GM12878 (cell line): ENCODE data around the gene DUS2. TPM values are rescaled to one million over a fixed set of nuclear protein-coding genes. Genes with fewer than 3 reads are reported as not detected.
A peak's percentile ranks its signal among the peaks of the same experiment; 100 is the strongest.

Source experiments
- ATAC-seq: fragments of 200-7000 bp; cut with Tn5 transposase; 3 replicates; pipeline ENCODE4 v1.9.1; 2020; ENCODE audit warnings: mild to moderate bottlenecking, moderate library complexity
- BruUV-seq: library from RNA; stranded (reverse); fragments of 400-500 nt; replicated peaks from 2 replicates; lab custom pipeline; 2021; lab: Mats Ljungman, UMichigan
- CTCF ChIA-PET: fragments of 300-600 bp; sonication (Branson Sonifier 250); formaldehyde crosslinking; extraction: SDS; loops from one replicate; lab custom pipeline; 2021; ENCODE audit warnings: inconsistent platforms; lab: Yijun Ruan, JAX
- POLR2A ChIA-PET: fragments of 350-600 bp; formaldehyde crosslinking; extraction: SDS; loops from one replicate; lab custom pipeline; 2021; ENCODE audit warnings: inconsistent platforms; lab: Charles Lee
- RAD21 ChIA-PET: fragments of 300-600 bp; sonication (Branson Sonifier 250); formaldehyde crosslinking; loops from one replicate; lab custom pipeline; 2023; ENCODE audit warnings: antibody characterized with exemption; ENCODE audit not compliant: unreplicated experiment; lab: Charles Lee
- SMC1A ChIA-PET: fragments of 300-600 bp; sonication (Branson Sonifier 250); formaldehyde crosslinking; loops from one replicate; lab custom pipeline; 2023; ENCODE audit not compliant: unreplicated experiment, uncharacterized antibody; lab: Charles Lee
- DNase-seq: peaks from one replicate; pipeline ENCODE4 v3.0.0-alpha.2; 2011; ENCODE audit warnings: low read depth, low spot score
- FAIRE-seq: peaks from 3 replicates; lab custom pipeline; 2011; peaks lifted over from hg19 to GRCh38; lab: Jason Lieb, UNC
- H2AFZ ChIP-seq: 2 replicates; pipeline ENCODE4 v1.6.0; 2011; ENCODE audit warnings: low read depth, low read length, control low read depth; ENCODE audit not compliant: control insufficient read depth
- H3K27ac ChIP-seq: 2 replicates; pipeline ENCODE4 v1.5.1; 2011; ENCODE audit warnings: control low read depth; ENCODE audit not compliant: control insufficient read depth, insufficient read depth
- H3K27me3 ChIP-seq, 2 experiments: replicated peaks in 1 of 2; 2 replicates each; pipeline versions ENCODE4 v1.6.0 to v1.6.1; 2011; ENCODE audit warnings: low read length in 1 of 2; ENCODE audit not compliant: control insufficient read depth in 2 of 2, insufficient read depth in 2 of 2
- H3K36me3 ChIP-seq, 2 experiments: 2 replicates each; pipeline ENCODE4 v1.5.1; 2011; ENCODE audit warnings: low read length in 1 of 2; ENCODE audit not compliant: control insufficient read depth in 2 of 2, insufficient read depth in 2 of 2
- H3K4me1 ChIP-seq: 2 replicates; pipeline ENCODE4 v1.6.1; 2011; ENCODE audit warnings: mild to moderate bottlenecking, low read length, moderate library complexity, mixed read lengths; ENCODE audit not compliant: control insufficient read depth, insufficient read depth
- H3K4me2 ChIP-seq: 2 replicates; pipeline ENCODE4 v1.6.0; 2011; ENCODE audit warnings: control low read depth; ENCODE audit not compliant: control insufficient read depth, insufficient read depth
- H3K4me3 ChIP-seq: fragments of 200-600 bp; sonication (generic); 2 replicates; pipeline ENCODE4 v1.5.1; 2016
- H3K79me2 ChIP-seq: 2 replicates; pipeline ENCODE4 v1.6.0; 2011; ENCODE audit warnings: low read length; ENCODE audit not compliant: control insufficient read depth, insufficient read depth
- H3K9ac ChIP-seq: 2 replicates; pipeline ENCODE4 v1.8.0; 2011; ENCODE audit warnings: low read length, control low read depth, mixed read lengths; ENCODE audit not compliant: control insufficient read depth, insufficient read depth
- H3K9me3 ChIP-seq: replicated peaks from 3 replicates; pipeline ENCODE4 v1.5.1; 2011; ENCODE audit warnings: mild to moderate bottlenecking, low read length; ENCODE audit not compliant: control insufficient read depth, insufficient read depth
- H4K20me1 ChIP-seq: 2 replicates; pipeline ENCODE4 v1.6.0; 2011; ENCODE audit not compliant: control insufficient read depth, insufficient read depth
- BCLAF1 ChIP-seq: fragments of 450-650 bp; IDR thresholded peaks from 2 replicates; pipeline ENCODE4 v1.6.1; 2017; ENCODE audit warnings: antibody characterized with exemption, mild to moderate bottlenecking, moderate library complexity
- CHD4 ChIP-seq: fragments of 200-600 bp; sonication (generic); IDR thresholded peaks from 2 replicates; pipeline ENCODE4 v1.6.1; 2016; ENCODE audit warnings: mild to moderate bottlenecking
- IKZF1 ChIP-seq: fragments of 450-650 bp; conservative IDR thresholded peaks from 2 replicates; pipeline ENCODE4 v1.6.1; 2017; ENCODE audit warnings: antibody characterized with exemption, mild to moderate bottlenecking
- IKZF2 ChIP-seq, 2 experiments: fragments of 450-650 bp; IDR thresholded peaks; 2 replicates each; pipeline ENCODE4 v1.6.1; 2017; ENCODE audit warnings: mild to moderate bottlenecking in 2 of 2, moderate library complexity in 2 of 2
- SRF ChIP-seq, 2 experiments: IDR thresholded peaks; 2 replicates each; pipeline ENCODE4 v1.6.1; 2011; ENCODE audit warnings: low read depth in 2 of 2, low read length in 2 of 2, mild to moderate bottlenecking in 1 of 2, moderate library complexity in 1 of 2
- WGBS: methylation state at CpG from one replicate; pipeline ENCODE4 v1.1.6; 2016; ENCODE audit warnings: low lambda C conversion rate; ENCODE audit not compliant: insufficient replicate concordance, insufficient coverage; ENCODE audit errors: missing lambda C conversion rate; 5-methylcytosine and 5-hydroxymethylcytosine counted together
- in situ Hi-C: fragments of 300-500 bp; cut with MboI; formaldehyde crosslinking; loops from 9 replicates; pipeline ENCODE4 v1.14.3; 2018; ENCODE audit warnings: mixed read lengths
- intact Hi-C: fragments of 100-400 bp; cut with micrococcal nuclease; formaldehyde crosslinking; loops from one replicate; pipeline ENCODE4 v1.14.2; 2022; ENCODE audit not compliant: unreplicated experiment
- polyA plus RNA-seq, 11 experiments: library from polyadenylated mRNA; depleted of rRNA in 4 of 11; unstranded in 6 of 11; stranded (reverse) in 5 of 11; fragments of >200 nt; fragmentation: Nextera tagmentation in 4 of 11; fragmentation: Illumina TruSeq in 1 of 11; extraction: Ambion mirVana in 4 of 11; extraction: Trizol in 1 of 11; gene quantifications; 1 replicate in 1 of 11; 2 replicates in 10 of 11; pipeline versions ENCODE4 v1.2.1 to v1.2.3, GENCODE V29; 2011 to 2016; ENCODE audit warnings: inconsistent platforms in 2 of 11, missing spikeins in 2 of 11, low read depth in 1 of 11
- total RNA-seq, 4 experiments: library from RNA; depleted of rRNA in 3 of 4; stranded (reverse); fragments of >200 nt in 3 of 4; fragmentation: Illumina TruSeq in 1 of 4; extraction: Trizol in 1 of 4; gene quantifications; 2 replicates each; pipeline versions ENCODE4 v1.2.1 to v1.2.3, GENCODE V29; 2013 to 2021

The DUS2 gene
- total and polyA plus RNA-seq, 10 of the 15 experiments (the other 5 are each of a cell fraction or from before 2014, with no cell fraction given) = 4.8 to 32.3 (median 25.5) TPM

GRCh38 chr16:68037841-68038597 is 14.9 kb downstream of the DUS2 start:
- SMC1A ChIA-PET = interaction anchor here (1.1 to 1.8 kb wide), 4 partner anchors 10 to 68 kb away, joined by 3 to 9 read pairs (median 4); partner anchors contain the start of gene DUS2
- RAD21 ChIA-PET = interaction anchor here (0.7 to 1.0 kb wide), 5 partner anchors 28 to 102 kb away, joined by 3 to 4 read pairs (median 3); partner anchors contain the start of gene PSMB10
- peaks cover 0 to 1% of the 10 kb centered on the region in 2 experiments; a peak in 3 of 4 replicates for H3K36me3 ChIP-seq
- POLR2A ChIA-PET = interaction anchor here (0.6 to 0.7 kb wide), 3 partner anchors 37 to 527 kb away, joined by 3 to 4 read pairs (median 3); no protein-coding TSS in a partner anchor
- DNase-seq (peak; percentile 21), FAIRE-seq (no peak), ATAC-seq (peak; percentile 62)
- peak overlapping the region; percentile 93 for H3K4me2 ChIP-seq
- 0 out of 2 replicates have a peak, but pooled peaks have one; percentile 68 for TF ChIP-seq CHD4
- TF ChIP-seq BCLAF1 = no peak
- TF ChIP-seq IKZF2 (IDR thresholded peaks at IDR 0.05) = 0 out of 4 replicates have a peak, but pooled peaks of 1 of the 2 experiments have one; percentile 14
- TF ChIP-seq IKZF1 = no peak
- 0 out of 4 replicates have a peak, but pooled peaks of 1 of the 2 experiments have one; percentile 12 for TF ChIP-seq SRF (IDR thresholded peaks at IDR 0.05; ENCODE audit: low read depth in 2 of 2, low read length in 2 of 2)
- peaks cover 17% of the 10 kb centered on the region for H3K4me1 ChIP-seq
- CTCF ChIA-PET = interaction anchor here (0.6 to 2.3 kb wide), 10 partner anchors 12 to 1810 kb away, joined by 3 to 8 read pairs (median 4); no protein-coding TSS in a partner anchor
- H3K9me3 ChIP-seq = no peaks in the 10 kb centered on the region
- in situ Hi-C loops = no loop called here
- WGBS = 7% methylated on average over 9 of the region's 9 CpGs
- H3K9ac ChIP-seq = peak overlapping the region; percentile 64
- no peaks in the 10 kb centered on the region for H4K20me1 ChIP-seq
- H3K4me3 ChIP-seq = peak overlapping the region; percentile 56; the same call in 1 of the 2 replicates
- no peaks in the 10 kb centered on the region for H3K27me3 ChIP-seq
- no peaks in the 10 kb centered on the region; the same call in 1 of the 2 replicates for H3K79me2 ChIP-seq
- peak overlapping the region; percentile 92 for H3K27ac ChIP-seq
- intact Hi-C loops = no loop called here
- BruUV-seq = no TSS peak
- peak overlapping the region; percentile 75 for H2AFZ ChIP-seq
